GM20000 (cell line): ENCODE data around the gene BFSP1.

Experiments
- DNase-seq: peaks from one replicate; pipeline ENCODE4 v3.0.0; 2012; ENCODE audit warnings: low spot score
- CTCF ChIP-seq: IDR thresholded peaks from 2 replicates; pipeline ENCODE4 v1.5.1; 2012; ENCODE audit warnings: mild to moderate bottlenecking, control low read depth; ENCODE audit errors: extremely low read depth, missing control alignments

BFSP1 gene

GRCh38 chr20:17541996-17542395 is 10.8 kb upstream of the BFSP1 start:
- no peak for TF ChIP-seq CTCF
- no peak for DNase-seq

- no peak for DNase-seq
- TF ChIP-seq CTCF: no peak
Measured at GRCh38 chr20:17541596-17541995, 10.4 kb upstream of the BFSP1 start.

GRCh38 chr20:17538517-17539170 is 7.5 kb upstream of the BFSP1 start:
- no peak for TF ChIP-seq CTCF
- DNase-seq: peak; percentile 52

GRCh38 chr20:17537959-17538358 is 6.8 kb upstream of the BFSP1 start:
- DNase-seq: no peak
- TF ChIP-seq CTCF: no peak

- peak; percentile 81 for DNase-seq
- peak; percentile 62 for TF ChIP-seq CTCF
Measured at GRCh38 chr20:17536944-17537444, 5.8 kb upstream of the BFSP1 start.

GRCh38 chr20:17534077-17534476 is 2.9 kb upstream of the BFSP1 start:
- TF ChIP-seq CTCF: no peak
- no peak for DNase-seq

GRCh38 chr20:17533396-17533795 is 2.2 kb upstream of the BFSP1 start:
- peak; percentile 45 for DNase-seq
- TF ChIP-seq CTCF: no peak
